ENCODE measurements around the gene PIP4K2A. TPM values are rescaled to one million over a fixed set of nuclear protein-coding genes. Genes with fewer than 3 reads are reported as not detected.
A peak's percentile ranks its signal among the peaks of the same experiment; 100 is the strongest.

The PIP4K2A gene
- total and polyA plus RNA-seq, 2 experiments from 2014 or later: 39.9 to 40.1 TPM

- no peak for TF ChIP-seq REST (IDR thresholded peaks at IDR 0.05; ENCODE audit: unreplicated experiment)
- TF ChIP-seq POLR2AphosphoS5 (IDR thresholded peaks at IDR 0.05; ENCODE audit: low read depth): no peak
Measured at GRCh38 chr10:22624287-22624738, 90.1 kb downstream of the PIP4K2A start (continued).

DNA sequence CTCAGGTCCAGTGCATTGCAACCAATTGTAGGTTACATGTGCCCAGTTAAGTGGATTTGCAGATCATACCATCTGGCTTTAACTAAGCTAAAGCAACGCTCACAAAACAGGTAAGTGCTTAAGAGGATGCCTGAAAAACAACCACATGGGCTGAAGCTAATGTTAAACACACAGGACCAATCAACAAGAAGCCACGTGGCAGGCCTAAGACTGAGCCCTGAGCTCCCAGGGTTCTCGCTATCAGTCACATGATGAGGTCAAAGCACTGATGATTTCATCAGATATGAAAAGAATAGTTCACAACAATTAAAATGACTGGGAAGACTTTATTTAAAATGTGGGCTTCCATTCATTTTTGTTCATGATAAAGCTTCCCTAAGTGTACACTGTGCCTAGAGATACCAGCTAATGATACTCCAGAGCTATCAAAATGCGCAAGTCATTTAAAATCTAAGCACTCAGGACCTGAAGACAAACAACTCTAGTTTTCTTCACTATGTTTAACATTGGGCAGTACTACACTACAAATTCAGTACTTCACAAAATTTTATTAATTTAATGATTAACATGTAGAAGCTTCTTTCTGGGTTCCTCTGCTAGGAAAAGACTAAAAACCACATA lies 90.6 kb downstream of the PIP4K2A start:
- Histone ChIP-seq H3K27me3 (ENCODE audit: insufficient read depth) (no peaks in the 10 kb centered on the region), H3K4me1 (ENCODE audit: insufficient read depth) (peaks cover 56% of the 10 kb centered on the region), H2AFZ (no peak overlapping the region), H4K20me1 (replicated peaks; ENCODE audit: insufficient read depth) (no peaks in the 10 kb centered on the region), H3K36me3 (ENCODE audit: insufficient read depth) (no peaks in the 10 kb centered on the region), H3K79me2 (replicated peaks; ENCODE audit: insufficient read depth) (peaks cover 97% of the 10 kb centered on the region), H3K9me2 (ENCODE audit: insufficient read depth) (no peaks in the 10 kb centered on the region), H3K4me2 (peak overlapping the region; percentile 39), H3F3A (replicated peaks; ENCODE audit: low read depth) (no peaks in the 10 kb centered on the region), H3K4me3 (no peak overlapping the region), H3K27ac (ENCODE audit: low read depth) (peak overlapping the region; percentile 33)
- Mint-ChIP-seq H3K27ac (peak overlapping the region; percentile 80), H3K4me3 (no peak overlapping the region), H3K4me1 (peaks cover 79% of the 10 kb centered on the region), H3K9me3 (no peaks in the 10 kb centered on the region), H3K27me3 (ENCODE audit: insufficient read depth, low read depth, poor library complexity) (no peaks in the 10 kb centered on the region), H3K36me3 (ENCODE audit: low read depth) (peaks cover under 1% of the 10 kb centered on the region; the same call in 1 of the 3 replicates)
- ATAC-seq (no peak), DNase-seq (ENCODE audit: low spot score) (no peak)
- TF ChIP-seq ETS1 (IDR thresholded peaks at IDR 0.05): no peak
- TF ChIP-seq EZH2 (IDR thresholded peaks at IDR 0.05; ENCODE audit: low read depth, unreplicated experiment): no peak

- Histone ChIP-seq H4K20me1 (replicated peaks; ENCODE audit: insufficient read depth) (no peaks in the 10 kb centered on the region), H2AFZ (no peak overlapping the region), H3K4me1 (ENCODE audit: insufficient read depth) (peaks cover 59% of the 10 kb centered on the region), H3K9me2 (ENCODE audit: insufficient read depth) (no peaks in the 10 kb centered on the region), H3K4me2 (no peak overlapping the region), H3K36me3 (ENCODE audit: insufficient read depth) (no peaks in the 10 kb centered on the region), H3K27me3 (ENCODE audit: insufficient read depth) (no peaks in the 10 kb centered on the region), H3K27ac (ENCODE audit: low read depth) (no peak overlapping the region), H3K79me2 (replicated peaks; ENCODE audit: insufficient read depth) (peaks cover 97% of the 10 kb centered on the region), H3F3A (replicated peaks; ENCODE audit: low read depth) (no peaks in the 10 kb centered on the region), H3K4me3 (no peak overlapping the region)
- no peak for DNase-seq (ENCODE audit: low spot score)
- Mint-ChIP-seq H3K36me3 (ENCODE audit: low read depth) (no peaks in the 10 kb centered on the region; the same call in 2 of the 3 replicates), H3K4me3 (no peak overlapping the region), H3K27me3 (ENCODE audit: insufficient read depth, low read depth, poor library complexity) (no peaks in the 10 kb centered on the region), H3K4me1 (peaks cover 82% of the 10 kb centered on the region), H3K9me3 (no peaks in the 10 kb centered on the region), H3K27ac (no peak overlapping the region)
- no peak for ATAC-seq
- TF ChIP-seq CREB1 (CRISPR knock-in tag; IDR thresholded peaks at IDR 0.05; ENCODE audit: low read depth) (no peak), JUNB (IDR thresholded peaks at IDR 0.05; ENCODE audit: unreplicated experiment) (no peak), ZNF114 (CRISPR knock-in tag; IDR thresholded peaks at IDR 0.05) (no peak), STAT1 (IDR thresholded peaks at IDR 0.05; ENCODE audit: unreplicated experiment) (no peak), CTCF (conservative IDR thresholded peaks at IDR 0.05; ENCODE audit: low read depth in 2 of 2) (no peak)
Measured at GRCh38 chr10:22622242-22622806, 92.1 kb downstream of the PIP4K2A start.
